GM06990 (cell line): ENCODE results near the gene SLC66A2.
"Not testable (repeated sequence)": the region's sequence is repeated elsewhere in the genome, so short reads cannot be mapped to it uniquely, and the experiment has no call there.

ENCODE experiments used
- DNase-seq: peaks from one replicate; pipeline ENCODE4 v3.0.0-alpha.2; 2011; ENCODE audit not compliant: insufficient read length; ENCODE audit errors: extremely low read depth
- H3K27me3 ChIP-seq: replicated peaks from 2 replicates; pipeline ENCODE4 v1.6.0; 2011; ENCODE audit warnings: low read length; ENCODE audit not compliant: control insufficient read depth, insufficient read depth
- H3K36me3 ChIP-seq: 2 replicates; pipeline ENCODE4 v1.5.1; 2011; ENCODE audit warnings: low read length; ENCODE audit not compliant: control insufficient read depth, insufficient read depth
- H3K4me3 ChIP-seq: replicated peaks from 2 replicates; pipeline ENCODE4 v1.5.1; 2011; ENCODE audit warnings: low read depth, mild to moderate bottlenecking, control low read depth, low read length
- CTCF ChIP-seq: IDR thresholded peaks from 2 replicates; pipeline ENCODE4 v1.5.1; 2011; ENCODE audit warnings: low read length, control low read depth, mild to moderate bottlenecking, inconsistent platforms; ENCODE audit not compliant: insufficient read depth, poor library complexity, severe bottlenecking

SLC66A2 gene

GRCh38 chr18:79951545-79952455 is at the start of gene SLC66A2:
SLC66A2 (minus strand) TSS chr18:79951653; CDS start chr18:79950926, 727 bp downstream.
- Histone ChIP-seq H3K4me3 (peak within 1 kb of the TSS; percentile 87), H3K27me3 (no peaks in the 10 kb centered on the region), H3K36me3 (no peaks in the 10 kb centered on the region; the same call in none of the 2 replicates)
- peak; percentile 91 for DNase-seq
- no peak for TF ChIP-seq CTCF

- Histone ChIP-seq H3K36me3 (no peaks in the 10 kb centered on the region), H3K4me3 (no peak overlapping the region), H3K27me3 (no peaks in the 10 kb centered on the region)
- no peak for TF ChIP-seq CTCF
- DNase-seq: no peak
Observed at GRCh38 chr18:80000877-80001276, 49.4 kb upstream of the SLC66A2 start.

GRCh38 chr18:79999701-80000100 is 48.2 kb upstream of the SLC66A2 start:
- not testable (repeated sequence) for H3K4me3 ChIP-seq, H3K27me3 ChIP-seq, H3K36me3 ChIP-seq, DNase-seq

GRCh38 chr18:79991494-79991893 is 40.0 kb upstream of the SLC66A2 start:
- Histone ChIP-seq H3K27me3 (no peaks in the 10 kb centered on the region), H3K4me3 (no peak overlapping the region), H3K36me3 (no peaks in the 10 kb centered on the region)
- TF ChIP-seq CTCF: no peak
- no peak for DNase-seq

GRCh38 chr18:79989195-79989497 is 37.7 kb upstream of the SLC66A2 start:
- DNase-seq: no peak
- H3K4me3 ChIP-seq: peak overlapping the region; percentile 97
- no peaks in the 10 kb centered on the region for H3K27me3 ChIP-seq
- TF ChIP-seq CTCF: no peak
- H3K36me3 ChIP-seq: peaks cover 4% of the 10 kb centered on the region

GRCh38 chr18:79988451-79989194 is 37.2 kb upstream of the SLC66A2 start, which contains the start of gene TXNL4A:
TXNL4A (minus strand) TSS chr18:79988563; CDS start chr18:79988392, 171 bp downstream.
- peak; percentile 94 for DNase-seq
- Histone ChIP-seq H3K36me3 (peaks cover 4% of the 10 kb centered on the region), H3K4me3 (peak within 1 kb of the TSS; percentile 97), H3K27me3 (no peaks in the 10 kb centered on the region)
- TF ChIP-seq CTCF: no peak
